Psoas muscle (tissue), 8 donors: Measurements from ENCODE around the gene CNTRL. TPM values are rescaled to one million over a fixed set of nuclear protein-coding genes. Genes with fewer than 3 reads are reported as not detected.
A peak's percentile ranks its signal among the peaks of the same experiment; 100 is the strongest.

Experiments
- ATAC-seq, 4 donors: fragments of 200-7000 bp; cut with Tn5 transposase; one replicate each; pipeline ENCODE4 v1.9.1; 2020; ENCODE audit warnings: moderate library complexity in 3 of 4, mild to moderate bottlenecking in 2 of 4
- DNase-seq, 2 donors: peaks; one replicate each; pipeline ENCODE4 v3.0.0-alpha.2; 2020
- H3K27ac ChIP-seq: fragments of 200-600 bp; one replicate; pipeline ENCODE4 v1.8.0; 2022
- H3K27me3 ChIP-seq, 3 donors: fragments of 200-600 bp in 1 of 3; one replicate each; pipeline versions ENCODE4 v1.6.1 to v1.8.0; 2013 to 2022; ENCODE audit warnings: low read length in 2 of 3, mild to moderate bottlenecking in 2 of 3, moderate library complexity in 1 of 3; ENCODE audit not compliant: insufficient read depth in 3 of 3
- H3K36me3 ChIP-seq, 2 donors: fragments of 200-600 bp in 1 of 2; one replicate each; pipeline versions ENCODE4 v1.6.1 to v1.8.0; 2013 to 2022; ENCODE audit warnings: low read depth in 1 of 2, mild to moderate bottlenecking in 1 of 2, moderate library complexity in 1 of 2; ENCODE audit not compliant: insufficient read depth in 1 of 2
- H3K4me1 ChIP-seq: fragments of 200-600 bp; one replicate; pipeline ENCODE4 v1.8.0; 2022
- H3K4me3 ChIP-seq: fragments of 200-600 bp; one replicate; pipeline ENCODE4 v1.8.0; 2022; ENCODE audit warnings: mild to moderate bottlenecking
- H3K9me3 ChIP-seq: fragments of 200-600 bp; one replicate; pipeline ENCODE4 v1.8.0; 2022
- WGBS, 3 donors: extraction: QIAGEN DNeasy Blood & Tissue Kit; methylation state at CpG; one replicate each; pipeline versions ENCODE4 v1.1.6 to v1.1.7; 2013; 5-methylcytosine and 5-hydroxymethylcytosine counted together
- intact Hi-C, 2 donors: fragments of 100-400 bp; cut with DNase I; formaldehyde crosslinking; loops; one replicate each; pipeline versions ENCODE4 v1.11.0 to v1.14.2; 2022
- polyA plus RNA-seq, 3 donors: library from polyadenylated mRNA; stranded (reverse); fragments of 200-250 nt; gene quantifications; one replicate each; pipeline ENCODE4 v1.2.3, GENCODE V29; 2013
- total RNA-seq, 4 donors: library from RNA; stranded (reverse); fragmentation: NEBNext Ultra II Directional in 2 of 4; extraction: Animal tissue kit (Norgen Biotek cat#: 25700) in 2 of 4; gene quantifications; one replicate each; pipeline versions ENCODE4 v1.2.1 to v1.2.4, GENCODE V29; 2021 to 2023
- TF ChIP-seq, protein P1 (sequence below): fragments of 200-600 bp; IDR thresholded peaks from one replicate; pipeline ENCODE4 v1.8.0; 2022; ENCODE audit warnings: antibody characterized with exemption
- donor health status: healthy with polysubstance abuse.
- donor health status: DM: no; HTN: no; CAD: no; lungs with moderate emphysema.
- donor health status: Bipolar disorder and iron deficiency.
- donor health status: healthy.
- donor health status: DM: yes; HTN: yes; CAD: no.
- donor health status: DM: no; HTN: no; CAD: no.
- donor health status: DM: no; HTN: no; CAD: no.
- donor health status: DM: yes; HTN: yes; CAD: no.

Gene CNTRL
- total and polyA plus RNA-seq, 7 donors, result 1.00 to 2.4 (median 1.3) TPM

DNA sequence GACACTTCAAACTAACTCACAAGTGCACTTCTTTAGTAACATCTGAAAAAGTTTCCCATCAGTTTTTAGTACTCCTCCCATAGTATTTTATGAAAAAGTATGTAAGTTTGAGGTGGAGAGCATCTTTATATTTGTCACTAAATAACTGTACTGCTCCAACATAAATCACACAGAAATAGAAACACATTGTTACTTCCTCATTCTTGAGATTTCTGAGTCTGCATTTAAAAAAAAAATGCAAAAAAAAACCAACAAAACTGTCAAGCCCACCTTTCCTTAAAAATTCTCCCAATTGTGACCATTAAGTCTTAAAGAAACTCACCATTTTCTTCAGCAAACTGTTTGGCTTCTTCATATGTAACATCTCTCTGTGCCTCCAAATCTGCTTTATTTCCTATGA, 108.2 kb downstream of the CNTRL start:
- Histone ChIP-seq H3K27me3 (no peaks in the 10 kb centered on the region), H3K4me3 (no peak overlapping the region), H3K27ac (no peak overlapping the region), H3K4me1 (peaks cover 21% of the 10 kb centered on the region), H3K9me3 (no peaks in the 10 kb centered on the region), H3K36me3 (peaks cover 0 to 76% of the 10 kb centered on the region in 2 donors)
- no peak for ATAC-seq
- no peak for DNase-seq
- intact Hi-C loops, result no loop called here
- TF ChIP-seq, protein P1, sequence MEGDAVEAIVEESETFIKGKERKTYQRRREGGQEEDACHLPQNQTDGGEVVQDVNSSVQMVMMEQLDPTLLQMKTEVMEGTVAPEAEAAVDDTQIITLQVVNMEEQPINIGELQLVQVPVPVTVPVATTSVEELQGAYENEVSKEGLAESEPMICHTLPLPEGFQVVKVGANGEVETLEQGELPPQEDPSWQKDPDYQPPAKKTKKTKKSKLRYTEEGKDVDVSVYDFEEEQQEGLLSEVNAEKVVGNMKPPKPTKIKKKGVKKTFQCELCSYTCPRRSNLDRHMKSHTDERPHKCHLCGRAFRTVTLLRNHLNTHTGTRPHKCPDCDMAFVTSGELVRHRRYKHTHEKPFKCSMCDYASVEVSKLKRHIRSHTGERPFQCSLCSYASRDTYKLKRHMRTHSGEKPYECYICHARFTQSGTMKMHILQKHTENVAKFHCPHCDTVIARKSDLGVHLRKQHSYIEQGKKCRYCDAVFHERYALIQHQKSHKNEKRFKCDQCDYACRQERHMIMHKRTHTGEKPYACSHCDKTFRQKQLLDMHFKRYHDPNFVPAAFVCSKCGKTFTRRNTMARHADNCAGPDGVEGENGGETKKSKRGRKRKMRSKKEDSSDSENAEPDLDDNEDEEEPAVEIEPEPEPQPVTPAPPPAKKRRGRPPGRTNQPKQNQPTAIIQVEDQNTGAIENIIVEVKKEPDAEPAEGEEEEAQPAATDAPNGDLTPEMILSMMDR, result no peak

DNA sequence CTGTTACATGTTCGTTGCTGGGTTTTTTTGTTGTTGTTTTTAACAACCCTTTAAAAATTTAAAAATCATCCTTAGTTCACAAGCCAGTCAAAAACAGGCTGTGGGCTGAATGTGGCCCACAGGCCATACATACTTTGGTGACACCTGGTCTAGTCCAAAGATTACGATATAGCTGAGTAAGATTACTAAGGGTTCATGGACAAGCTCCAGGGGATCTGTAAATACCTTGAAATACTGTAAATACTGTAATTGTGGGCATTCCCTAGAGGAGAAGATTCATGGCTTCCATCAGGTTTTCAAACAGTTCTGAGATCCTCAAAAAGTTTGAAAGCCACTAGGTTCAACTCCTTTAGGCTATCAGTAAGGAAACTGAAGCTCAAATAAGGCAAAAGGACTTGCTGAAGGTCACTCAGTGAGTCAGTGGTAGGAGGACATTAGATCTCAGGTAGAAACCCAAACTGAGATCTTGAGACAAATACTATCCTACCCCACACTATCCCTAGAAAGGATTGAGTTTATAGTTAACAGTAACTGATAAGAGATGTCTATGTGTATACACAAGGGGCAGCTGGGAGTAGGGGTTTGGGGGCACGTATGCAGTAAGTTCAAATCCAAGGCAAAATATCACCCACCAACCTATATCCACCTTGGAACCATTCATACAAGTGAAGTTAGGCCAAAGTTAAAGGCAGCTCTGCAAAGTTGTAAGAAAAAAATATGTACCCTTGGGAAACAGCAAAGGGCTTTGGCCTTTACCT, 109.1 kb downstream of the CNTRL start:
- H3K4me1 ChIP-seq, result peaks cover 24% of the 10 kb centered on the region
- no peak overlapping the region for H3K27ac ChIP-seq
- WGBS, 3 donors, result 78 to 83% (median 79%) methylated on average over 3 of the region's 3 CpGs
- DNase-seq, result no peak
- intact Hi-C loops, result no loop called here
- TF ChIP-seq, protein P1, result no peak
- peak in 3 of 4 donors; percentile 17 to 31 (median 27) for ATAC-seq
- no peaks in the 10 kb centered on the region for H3K27me3 ChIP-seq
- no peak overlapping the region for H3K4me3 ChIP-seq
- H3K9me3 ChIP-seq, result no peaks in the 10 kb centered on the region
- H3K36me3 ChIP-seq, result peaks cover 0 to 67% of the 10 kb centered on the region in 2 donors

DNA sequence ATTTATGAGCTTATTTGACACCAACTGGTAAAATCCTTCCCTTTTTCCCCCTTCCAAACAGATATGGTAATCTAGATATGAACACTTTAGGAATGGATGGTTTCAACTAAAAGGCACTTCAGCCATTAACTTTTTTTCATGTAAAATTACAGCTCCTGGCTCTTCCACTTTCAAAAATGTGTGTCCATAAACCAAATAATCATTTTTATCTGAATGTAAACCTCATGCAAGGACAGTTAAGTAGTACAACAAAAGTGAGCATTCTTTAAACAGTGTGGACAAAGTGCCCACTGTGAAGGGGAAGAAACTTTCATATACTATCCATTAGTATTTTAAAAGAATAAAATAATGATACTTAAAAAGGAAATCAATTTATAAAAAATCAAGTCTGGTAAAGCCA, 109.7 kb downstream of the CNTRL start:
- H3K27ac ChIP-seq, result no peak overlapping the region
- H3K36me3 ChIP-seq, result peaks cover 0 to 61% of the 10 kb centered on the region in 2 donors
- no peak for DNase-seq
- no peaks in the 10 kb centered on the region for H3K9me3 ChIP-seq
- H3K4me3 ChIP-seq, result no peak overlapping the region
- intact Hi-C loops, result no loop called here
- no peaks in the 10 kb centered on the region for H3K27me3 ChIP-seq
- TF ChIP-seq, protein P1, result no peak
- no peak for ATAC-seq
- H3K4me1 ChIP-seq, result peaks cover 24% of the 10 kb centered on the region

- TF ChIP-seq, protein P1, result no peak
- intact Hi-C loops, result no loop called here
- 77 to 84% (median 83%) methylated on average over 3 of the region's 3 CpGs for WGBS, 3 donors
- ATAC-seq (no peak), DNase-seq (no peak)
- H3K27ac ChIP-seq, result no peak overlapping the region
- no peaks in the 10 kb centered on the region for H3K27me3 ChIP-seq
- no peaks in the 10 kb centered on the region for H3K9me3 ChIP-seq
- H3K4me1 ChIP-seq, result peaks cover 30% of the 10 kb centered on the region
- H3K4me3 ChIP-seq, result no peak overlapping the region
- peaks cover 0 to 53% of the 10 kb centered on the region in 2 donors for H3K36me3 ChIP-seq
Observed at GRCh38 chr9:121185178-121185745, 110.5 kb downstream of the CNTRL start.
